H1 (cell line): ENCODE data around the gene NLRP1. TPM values are rescaled to one million over a fixed set of nuclear protein-coding genes. Genes with fewer than 3 reads are reported as not detected.
A peak's percentile ranks its signal among the peaks of the same experiment; 100 is the strongest.

ENCODE experiments used
- CTCF ChIA-PET: fragments of 300-600 bp; sonication (Branson Sonifier 250); formaldehyde crosslinking; loops from one replicate; lab custom pipeline; 2021; ENCODE audit not compliant: partially characterized antibody; lab: Charles Lee
- POLR2A ChIA-PET: fragments of 300-600 bp; sonication (Branson Sonifier 250); formaldehyde crosslinking; loops from one replicate; lab custom pipeline; 2021; ENCODE audit warnings: inconsistent platforms; ENCODE audit not compliant: partially characterized antibody; lab: Charles Lee
- DNase-seq, 2 experiments: peaks; one replicate each; pipeline versions ENCODE4 v3.0.0 to v3.0.0-alpha.2; 2010 to 2022; ENCODE audit warnings: low spot score in 2 of 2, low read depth in 1 of 2, mixed read lengths in 1 of 2
- FAIRE-seq: peaks from 2 replicates; lab custom pipeline; 2011; peaks lifted over from hg19 to GRCh38; lab: Jason Lieb, UNC
- H2AFZ ChIP-seq: 2 replicates; pipeline ENCODE4 v1.8.1; 2012; ENCODE audit warnings: low read length, inconsistent platforms
- H2AK5ac ChIP-seq: 2 replicates; pipeline ENCODE4 v1.6.1; 2013; ENCODE audit warnings: low read depth, low read length
- H2BK120ac ChIP-seq: replicated peaks from 2 replicates; pipeline ENCODE3; 2013; ENCODE audit warnings: low read depth, low read length, inconsistent platforms
- H2BK12ac ChIP-seq: 2 replicates; pipeline ENCODE4 v1.6.1; 2013; ENCODE audit warnings: low read depth, low read length
- H2BK15ac ChIP-seq: 2 replicates; pipeline ENCODE4 v1.6.1; 2013; ENCODE audit warnings: low read length
- H2BK20ac ChIP-seq: 2 replicates; pipeline ENCODE4 v1.6.1; 2013; ENCODE audit warnings: low read length
- H2BK5ac ChIP-seq: 2 replicates; pipeline ENCODE4 v1.6.1; 2013; ENCODE audit warnings: low read depth, low read length
- H3K14ac ChIP-seq: 2 replicates; pipeline ENCODE4 v1.6.1; 2013; ENCODE audit warnings: inconsistent platforms; ENCODE audit not compliant: insufficient read length
- H3K18ac ChIP-seq: 2 replicates; pipeline ENCODE4 v1.6.1; 2013; ENCODE audit warnings: low read length; ENCODE audit errors: extremely low read depth
- H3K23ac ChIP-seq: 2 replicates; pipeline ENCODE4 v1.6.1; 2013; ENCODE audit warnings: inconsistent platforms; ENCODE audit not compliant: insufficient read length
- H3K23me2 ChIP-seq: 2 replicates; pipeline ENCODE4 v1.6.1; 2013; ENCODE audit warnings: low read depth, low read length
- H3K27ac ChIP-seq: 2 replicates; pipeline ENCODE4 v1.6.1; 2011; ENCODE audit warnings: low read depth, low read length, inconsistent platforms
- H3K27me3 ChIP-seq, 4 experiments: replicated peaks in 1 of 4; 1 replicate in 1 of 4; 2 replicates in 3 of 4; pipeline versions ENCODE4 v1.6.1 to v1.8.1; 2011 to 2013; ENCODE audit warnings: low read length in 3 of 4, mild to moderate bottlenecking in 3 of 4, inconsistent platforms in 2 of 4, mixed read lengths in 2 of 4, moderate library complexity in 1 of 4; ENCODE audit not compliant: control insufficient read depth in 3 of 4, insufficient read depth in 3 of 4; ENCODE audit errors: extremely low read depth in 1 of 4
- H3K36me3 ChIP-seq, 4 experiments: 2 replicates each; pipeline versions ENCODE4 v1.6.1 to v1.8.1; 2011 to 2013; ENCODE audit warnings: mild to moderate bottlenecking in 4 of 4, low read length in 3 of 4, moderate library complexity in 2 of 4, control low read depth in 1 of 4, inconsistent platforms in 1 of 4; ENCODE audit not compliant: insufficient read depth in 4 of 4, control insufficient read depth in 2 of 4
- H3K4ac ChIP-seq: replicated peaks from 2 replicates; pipeline ENCODE3; 2013; ENCODE audit warnings: low read length, low read depth, mixed read lengths, inconsistent platforms; ENCODE audit not compliant: insufficient read length
- H3K4me1 ChIP-seq, 4 experiments: replicated peaks in 1 of 4; 1 replicate in 1 of 4; 2 replicates in 3 of 4; pipeline versions ENCODE4 v1.6.1 to v1.8.1; 2011 to 2013; ENCODE audit warnings: low read length in 3 of 4, inconsistent platforms in 2 of 4, mixed read lengths in 1 of 4; ENCODE audit not compliant: insufficient read depth in 4 of 4, control insufficient read depth in 3 of 4
- H3K4me2 ChIP-seq, 2 experiments: 2 replicates each; pipeline versions ENCODE4 v1.6.1 to v1.8.1; 2011 to 2013; ENCODE audit warnings: low read depth in 2 of 2, low read length in 2 of 2, control low read depth in 1 of 2, inconsistent platforms in 1 of 2, mild to moderate bottlenecking in 1 of 2; ENCODE audit not compliant: insufficient read depth in 1 of 2
- H3K4me3 ChIP-seq, 4 experiments: fragments of 200-600, 300-600 bp in 1 of 4; sonication (generic), shearing (Covaris generic), sonication (Bioruptor Twin) in 1 of 4; 2 replicates each; pipeline versions ENCODE4 v1.5.1 to v1.8.1; 2011 to 2016; ENCODE audit warnings: low read length in 4 of 4, low read depth in 3 of 4, control low read depth in 2 of 4, inconsistent platforms in 2 of 4, mild to moderate bottlenecking in 2 of 4, mixed read lengths in 1 of 4, moderate library complexity in 1 of 4; ENCODE audit not compliant: insufficient read depth in 2 of 4; ENCODE audit errors: extremely low read depth in 1 of 4
- H3K56ac ChIP-seq: replicated peaks from 2 replicates; pipeline ENCODE3; 2013; ENCODE audit warnings: low read depth, mild to moderate bottlenecking, mixed read lengths, low read length, inconsistent platforms; ENCODE audit not compliant: insufficient read length
- H3K79me1 ChIP-seq: 2 replicates; pipeline ENCODE4 v1.6.1; 2013; ENCODE audit warnings: low read depth, low read length, control low read depth
- H3K79me2 ChIP-seq, 2 experiments: 2 replicates each; pipeline versions ENCODE4 v1.6.1 to v1.8.1; 2012 to 2013; ENCODE audit warnings: low read length in 2 of 2, mild to moderate bottlenecking in 2 of 2, inconsistent platforms in 1 of 2; ENCODE audit not compliant: insufficient read depth in 2 of 2, control insufficient read depth in 1 of 2
- H3K9ac ChIP-seq, 4 experiments: replicated peaks in 1 of 4; 1 replicate in 1 of 4; 2 replicates in 3 of 4; pipeline versions ENCODE4 v1.6.1 to v1.8.1; 2011 to 2013; ENCODE audit warnings: low read depth in 3 of 4, low read length in 3 of 4, control low read depth in 2 of 4, mild to moderate bottlenecking in 2 of 4, moderate library complexity in 2 of 4, inconsistent platforms in 1 of 4; ENCODE audit errors: extremely low read depth in 1 of 4
- H3K9me3 ChIP-seq, 2 experiments: 2 replicates each; pipeline versions ENCODE4 v1.6.1 to v1.8.1; 2012 to 2013; ENCODE audit warnings: mild to moderate bottlenecking in 2 of 2, moderate library complexity in 2 of 2, control low read depth in 1 of 2, inconsistent platforms in 1 of 2, low read depth in 1 of 2, low read length in 1 of 2, mixed read lengths in 1 of 2; ENCODE audit not compliant: insufficient read depth in 2 of 2
- H4K20me1 ChIP-seq, 2 experiments: replicated peaks in 1 of 2; 2 replicates each; pipeline versions ENCODE3 to v1.8.1; 2011 to 2013; ENCODE audit warnings: inconsistent platforms in 2 of 2, low read length in 2 of 2, mild to moderate bottlenecking in 1 of 2; ENCODE audit not compliant: insufficient read depth in 2 of 2, control insufficient read depth in 1 of 2
- H4K5ac ChIP-seq: 2 replicates; pipeline ENCODE4 v1.6.1; 2013; ENCODE audit warnings: low read length, low read depth, mixed read lengths, inconsistent platforms; ENCODE audit not compliant: insufficient read length
- H4K8ac ChIP-seq: 2 replicates; pipeline ENCODE4 v1.8.0; 2013; ENCODE audit warnings: mild to moderate bottlenecking, moderate library complexity, low read length, inconsistent platforms; ENCODE audit not compliant: insufficient read depth; ENCODE audit errors: extremely low read depth
- H4K91ac ChIP-seq: replicated peaks from 2 replicates; pipeline ENCODE3; 2013; ENCODE audit warnings: low read length, mixed read lengths, inconsistent platforms; ENCODE audit not compliant: insufficient read length
- ASH2L ChIP-seq: fragments of 200-600, 300-600 bp; sonication (generic); IDR thresholded peaks from one replicate; pipeline ENCODE4 v1.7.1; 2017; ENCODE audit warnings: low read length
- GABPA ChIP-seq: IDR thresholded peaks from 2 replicates; pipeline ENCODE4 v1.6.1; 2011; ENCODE audit warnings: mild to moderate bottlenecking, low read length, moderate library complexity, borderline replicate concordance; ENCODE audit not compliant: insufficient read depth
- RAD21 ChIP-seq, 2 experiments: IDR thresholded peaks in 1 of 2; conservative IDR thresholded peaks in 1 of 2; 2 replicates each; pipeline ENCODE4 v1.6.1; 2011; ENCODE audit warnings: low read depth in 2 of 2, low read length in 2 of 2, improper control_type of control experiment in 1 of 2, inconsistent platforms in 1 of 2, mild to moderate bottlenecking in 1 of 2, moderate library complexity in 1 of 2
- SP4 ChIP-seq: IDR thresholded peaks from 2 replicates; pipeline ENCODE4 v1.6.1; 2012; ENCODE audit warnings: low read length, inconsistent platforms
- WGBS, 2 experiments: shearing (Covaris generic) in 1 of 2; methylation state at CpG; one replicate each; pipeline versions ENCODE4 v1.1.6 to v1.1.7; 2013 to 2015; ENCODE audit warnings: low lambda C conversion rate in 2 of 2, mixed read lengths in 2 of 2, inconsistent platforms in 1 of 2, low coverage in 1 of 2, missing lambda C conversion rate in 1 of 2; ENCODE audit not compliant: insufficient replicate concordance in 2 of 2, insufficient coverage in 1 of 2, insufficient read length in 1 of 2; ENCODE audit errors: extremely low coverage in 1 of 2, missing lambda C conversion rate in 1 of 2; 5-methylcytosine and 5-hydroxymethylcytosine counted together
- polyA plus RNA-seq, 7 experiments: library from polyadenylated mRNA; depleted of rRNA in 3 of 7; stranded (reverse) in 5 of 7; unstranded in 2 of 7; fragments of >200 nt in 5 of 7; fragments of 200-250 nt in 2 of 7; gene quantifications; 1 replicate in 5 of 7; 2 replicates in 1 of 7; 4 replicates in 1 of 7; pipeline versions ENCODE4 v1.2.1 to v1.2.3, GENCODE V29; 2011 to 2013; ENCODE audit warnings: missing spikeins in 2 of 7, mixed read lengths in 2 of 7
- total RNA-seq: library from RNA; stranded (reverse); fragmentation: NEBNext Ultra II Directional; extraction: Animal tissue kit (Norgen Biotek cat#: 25700); gene quantifications from 2 replicates; pipeline ENCODE4 v1.2.1, GENCODE V29; 2021
- TF ChIP-seq, protein P1 (sequence below), 3 experiments: IDR thresholded peaks; 1 replicate in 2 of 3; 2 replicates in 1 of 3; pipeline versions ENCODE4 v1.5.1 to v1.6.1; 2011; ENCODE audit warnings: low read length in 3 of 3, mild to moderate bottlenecking in 3 of 3, inconsistent platforms in 2 of 3, low read depth in 1 of 3, moderate library complexity in 1 of 3; ENCODE audit not compliant: insufficient read depth in 1 of 3; ENCODE audit errors: control extremely low read depth in 1 of 3

Gene NLRP1
- total and polyA plus RNA-seq, 2 of the 8 experiments (the other 6 are each of a cell fraction or from before 2014, with no cell fraction given): 8.6 to 10.4 TPM

DNA sequence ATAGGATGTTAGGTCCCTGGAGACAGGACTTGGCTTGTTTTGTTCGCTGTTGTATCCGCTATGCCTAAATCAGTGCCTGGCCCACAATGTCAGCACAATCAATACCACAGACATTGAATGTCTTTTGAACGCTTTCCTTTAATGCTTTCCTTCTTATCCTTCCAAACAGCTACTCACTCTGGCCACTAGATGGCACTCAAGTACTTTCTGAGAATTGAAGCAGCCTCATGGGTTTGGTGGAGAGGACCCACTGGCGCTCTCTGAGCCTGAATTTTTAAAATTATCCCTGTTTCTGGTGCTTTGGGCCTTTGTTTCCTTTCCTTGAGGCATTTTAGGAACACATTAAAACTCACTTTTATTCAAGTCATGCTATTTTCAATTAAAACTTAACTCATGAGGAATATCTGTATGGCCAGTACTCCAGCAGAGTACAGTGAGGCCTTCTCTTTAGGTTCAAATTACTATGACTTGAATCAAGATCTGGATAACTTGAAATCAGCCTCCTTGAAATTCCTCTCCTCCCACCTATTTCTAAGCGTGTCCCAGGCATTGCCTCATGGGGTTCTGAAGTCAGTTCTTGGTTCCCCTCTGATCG lies 3.2 kb upstream of the NLRP1 start:
- no peak overlapping the region for H3K4me3 ChIP-seq
- H2BK15ac ChIP-seq: no peak overlapping the region
- 38% methylated on average over 6 of the region's 6 CpGs; no CpG with 5 or more reads in 1 of the 2 experiments for WGBS, 2 experiments
- POLR2A ChIA-PET: no interaction called here
- no peaks in the 10 kb centered on the region for H3K9me3 ChIP-seq
- CTCF ChIA-PET: interaction anchor here (0.7 to 2.2 kb wide), 12 partner anchors 14 to 834 kb away, joined by 3 to 14 read pairs (median 4); no protein-coding TSS in a partner anchor
- no peak overlapping the region for H3K4ac ChIP-seq
- peaks cover 0 to 3% (median 0%) of the 10 kb centered on the region in 4 experiments; a peak in 1 of 7 replicates for H3K4me1 ChIP-seq
- no peak overlapping the region for H2BK5ac ChIP-seq
- DNase-seq: no peak
- no peak overlapping the region for H2AK5ac ChIP-seq
- no peaks in the 10 kb centered on the region for H3K27me3 ChIP-seq
- no peak overlapping the region for H3K23ac ChIP-seq
- H2BK120ac ChIP-seq: no peak overlapping the region
- H3K9ac ChIP-seq: no peak overlapping the region
- H2AFZ ChIP-seq: peak overlapping the region; percentile 43; the same call in 1 of the 2 replicates
- H3K18ac ChIP-seq: no peak overlapping the region
- no peaks in the 10 kb centered on the region for H3K79me2 ChIP-seq
- H3K27ac ChIP-seq: no peak overlapping the region
- TF ChIP-seq, protein P1, sequence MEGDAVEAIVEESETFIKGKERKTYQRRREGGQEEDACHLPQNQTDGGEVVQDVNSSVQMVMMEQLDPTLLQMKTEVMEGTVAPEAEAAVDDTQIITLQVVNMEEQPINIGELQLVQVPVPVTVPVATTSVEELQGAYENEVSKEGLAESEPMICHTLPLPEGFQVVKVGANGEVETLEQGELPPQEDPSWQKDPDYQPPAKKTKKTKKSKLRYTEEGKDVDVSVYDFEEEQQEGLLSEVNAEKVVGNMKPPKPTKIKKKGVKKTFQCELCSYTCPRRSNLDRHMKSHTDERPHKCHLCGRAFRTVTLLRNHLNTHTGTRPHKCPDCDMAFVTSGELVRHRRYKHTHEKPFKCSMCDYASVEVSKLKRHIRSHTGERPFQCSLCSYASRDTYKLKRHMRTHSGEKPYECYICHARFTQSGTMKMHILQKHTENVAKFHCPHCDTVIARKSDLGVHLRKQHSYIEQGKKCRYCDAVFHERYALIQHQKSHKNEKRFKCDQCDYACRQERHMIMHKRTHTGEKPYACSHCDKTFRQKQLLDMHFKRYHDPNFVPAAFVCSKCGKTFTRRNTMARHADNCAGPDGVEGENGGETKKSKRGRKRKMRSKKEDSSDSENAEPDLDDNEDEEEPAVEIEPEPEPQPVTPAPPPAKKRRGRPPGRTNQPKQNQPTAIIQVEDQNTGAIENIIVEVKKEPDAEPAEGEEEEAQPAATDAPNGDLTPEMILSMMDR (IDR thresholded peaks at IDR 0.05; ENCODE audit: control extremely low read depth in 1 of 3, insufficient read depth in 1 of 3, low read depth in 1 of 3, low read length in 3 of 3): peak; percentile 14 to 87 (median 85)
- TF ChIP-seq GABPA (no peak), ASH2L (no peak), RAD21 (IDR thresholded peaks at IDR 0.05 in 1 of 2, conservative IDR thresholded peaks at IDR 0.05 in 1 of 2; ENCODE audit: low read depth in 2 of 2, low read length in 2 of 2) (peak; percentile 97 to 98), SP4 (no peak)
- no peak overlapping the region for H3K56ac ChIP-seq
- H4K91ac ChIP-seq: no peak overlapping the region
- H4K8ac ChIP-seq: no peak overlapping the region
- no peak overlapping the region for H4K5ac ChIP-seq
- H4K20me1 ChIP-seq: no peaks in the 10 kb centered on the region
- FAIRE-seq: peak; percentile 98
- no peak overlapping the region for H2BK20ac ChIP-seq
- H3K23me2 ChIP-seq: no peaks in the 10 kb centered on the region
- no peaks in the 10 kb centered on the region for H3K79me1 ChIP-seq
- no peaks in the 10 kb centered on the region for H3K36me3 ChIP-seq
- H3K14ac ChIP-seq: no peak overlapping the region
- H3K4me2 ChIP-seq: no peak overlapping the region
- no peak overlapping the region for H2BK12ac ChIP-seq
